ENCODE data around the gene NAV3.

The NAV3 gene

DNA sequence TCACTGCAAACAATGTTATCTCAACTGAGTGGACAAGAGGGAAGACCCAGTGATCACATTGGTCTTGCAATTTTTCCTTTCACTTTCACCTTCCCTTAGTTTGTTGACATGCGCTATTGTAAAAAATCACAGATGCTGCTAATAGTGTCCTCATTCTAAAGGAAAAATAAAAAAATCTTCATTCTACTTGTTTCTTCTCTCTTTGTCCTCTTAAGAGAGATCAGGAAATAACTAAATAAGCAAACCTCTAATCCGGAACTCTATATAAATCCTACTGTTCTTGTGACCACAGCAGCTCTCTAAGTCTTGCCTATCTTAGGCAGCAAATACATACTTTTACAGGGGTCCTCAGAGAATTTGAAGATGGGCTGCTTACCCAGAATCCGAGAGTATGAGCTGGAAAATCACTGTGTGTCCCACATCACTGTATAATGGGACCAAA is 257.7 kb downstream of the NAV3 start:
- no peaks in the 10 kb centered on the region for H3K27me3 ChIP-seq
- H3K4me1 ChIP-seq: no peaks in the 10 kb centered on the region
- intact Hi-C loops (cut with DNase I; ENCODE audit: low total_unique reads): no loop called here
- no peaks in the 10 kb centered on the region for H3K9me3 ChIP-seq
- no peak overlapping the region for H3K27ac ChIP-seq
- DNase-seq: no peak
- TF ChIP-seq, protein P1, sequence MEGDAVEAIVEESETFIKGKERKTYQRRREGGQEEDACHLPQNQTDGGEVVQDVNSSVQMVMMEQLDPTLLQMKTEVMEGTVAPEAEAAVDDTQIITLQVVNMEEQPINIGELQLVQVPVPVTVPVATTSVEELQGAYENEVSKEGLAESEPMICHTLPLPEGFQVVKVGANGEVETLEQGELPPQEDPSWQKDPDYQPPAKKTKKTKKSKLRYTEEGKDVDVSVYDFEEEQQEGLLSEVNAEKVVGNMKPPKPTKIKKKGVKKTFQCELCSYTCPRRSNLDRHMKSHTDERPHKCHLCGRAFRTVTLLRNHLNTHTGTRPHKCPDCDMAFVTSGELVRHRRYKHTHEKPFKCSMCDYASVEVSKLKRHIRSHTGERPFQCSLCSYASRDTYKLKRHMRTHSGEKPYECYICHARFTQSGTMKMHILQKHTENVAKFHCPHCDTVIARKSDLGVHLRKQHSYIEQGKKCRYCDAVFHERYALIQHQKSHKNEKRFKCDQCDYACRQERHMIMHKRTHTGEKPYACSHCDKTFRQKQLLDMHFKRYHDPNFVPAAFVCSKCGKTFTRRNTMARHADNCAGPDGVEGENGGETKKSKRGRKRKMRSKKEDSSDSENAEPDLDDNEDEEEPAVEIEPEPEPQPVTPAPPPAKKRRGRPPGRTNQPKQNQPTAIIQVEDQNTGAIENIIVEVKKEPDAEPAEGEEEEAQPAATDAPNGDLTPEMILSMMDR (IDR thresholded peaks at IDR 0.05): no peak
- H3K36me3 ChIP-seq: no peaks in the 10 kb centered on the region
- no peak overlapping the region for H3K4me3 ChIP-seq

DNA sequence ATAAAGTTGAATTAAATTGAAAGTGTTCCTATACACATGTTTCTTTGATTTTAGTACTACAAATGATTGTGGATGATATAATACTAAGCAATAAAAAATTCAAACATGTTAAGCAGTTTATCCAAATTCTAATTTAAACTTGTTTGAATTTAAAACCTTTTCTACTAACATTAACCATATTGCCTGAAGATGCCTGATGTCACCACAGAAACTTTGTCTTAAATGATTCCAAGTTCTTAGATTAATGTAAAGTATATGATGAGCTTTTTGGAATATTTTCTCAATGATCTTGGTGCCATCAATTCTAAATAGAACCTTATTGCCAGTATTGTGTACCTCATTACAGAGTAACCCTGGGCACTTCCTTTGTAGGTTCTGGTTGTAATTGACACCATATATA is 259.6 kb downstream of the NAV3 start:
- TF ChIP-seq, protein P1 (IDR thresholded peaks at IDR 0.05): no peak

DNA sequence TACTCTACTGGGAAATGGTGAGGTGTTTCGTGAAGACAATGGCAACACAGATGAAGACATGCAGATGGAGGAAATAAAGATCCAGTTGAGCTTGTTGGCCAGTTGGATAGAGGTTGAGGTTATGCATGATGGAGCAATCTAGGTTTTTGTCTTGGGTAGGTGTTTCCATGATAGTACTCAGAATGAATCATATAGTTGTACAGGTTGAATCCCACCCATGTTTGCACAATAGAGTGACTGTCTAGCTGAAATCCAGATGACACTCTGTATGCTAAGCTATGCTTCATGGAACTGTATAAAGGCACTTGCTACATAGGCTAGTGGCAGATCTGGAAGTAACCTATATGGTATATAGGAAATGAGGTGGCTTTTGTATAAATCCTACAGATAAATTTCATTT is 264.9 kb downstream of the NAV3 start:
- Histone ChIP-seq H3K4me3 (no peak overlapping the region), H3K36me3 (no peaks in the 10 kb centered on the region), H3K27me3 (no peaks in the 10 kb centered on the region), H3K27ac (no peak overlapping the region), H3K4me1 (no peaks in the 10 kb centered on the region), H3K9me3 (no peaks in the 10 kb centered on the region)
- intact Hi-C loops (cut with DNase I; ENCODE audit: low total_unique reads): no loop called here
- DNase-seq: no peak
- TF ChIP-seq, protein P1 (IDR thresholded peaks at IDR 0.05): no peak

More for the DNA sequence above, 259.6 kb downstream of the NAV3 start:
- no peak for DNase-seq
- Histone ChIP-seq H3K27me3 (no peaks in the 10 kb centered on the region), H3K27ac (no peak overlapping the region), H3K4me1 (no peaks in the 10 kb centered on the region), H3K36me3 (no peaks in the 10 kb centered on the region), H3K4me3 (no peak overlapping the region), H3K9me3 (no peaks in the 10 kb centered on the region)
- intact Hi-C loops (cut with DNase I; ENCODE audit: low total_unique reads): no loop called here

DNA sequence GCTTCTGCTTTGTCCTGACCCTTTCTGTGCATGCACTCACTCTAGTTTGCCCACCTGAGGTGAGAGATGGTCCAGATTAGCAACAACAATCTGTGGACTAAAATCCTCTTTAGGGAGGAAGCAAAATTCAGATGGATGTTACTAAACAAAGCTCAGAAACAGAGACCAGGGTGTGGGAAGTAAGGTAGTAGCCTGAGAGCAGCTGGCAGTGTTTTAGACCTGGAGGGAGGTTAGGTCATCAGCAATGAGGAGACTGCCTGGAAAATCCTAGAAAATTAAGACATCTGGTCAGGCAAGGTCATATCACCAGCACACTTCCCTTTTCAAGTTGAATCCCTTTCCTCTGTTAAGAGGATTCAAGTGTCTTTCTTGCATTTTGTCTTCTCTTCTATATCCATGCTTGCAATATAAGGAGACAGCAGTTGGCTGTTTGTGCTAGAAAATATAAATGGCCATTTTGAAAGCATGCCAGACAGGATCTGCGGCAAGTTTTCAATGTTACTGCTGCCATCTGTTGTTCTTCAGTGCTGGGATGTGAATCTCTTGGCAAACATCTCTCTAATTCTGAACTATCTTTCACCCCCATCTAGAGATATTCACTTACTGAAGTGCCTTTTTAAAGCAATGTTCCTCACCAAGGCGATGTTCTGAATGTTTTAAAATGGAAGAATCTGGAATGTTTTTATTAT is 266.4 kb downstream of the NAV3 start:
- DNase-seq: no peak
- Histone ChIP-seq H3K27ac (no peak overlapping the region), H3K27me3 (no peaks in the 10 kb centered on the region), H3K4me1 (no peaks in the 10 kb centered on the region), H3K36me3 (no peaks in the 10 kb centered on the region), H3K4me3 (no peak overlapping the region), H3K9me3 (no peaks in the 10 kb centered on the region)
- TF ChIP-seq, protein P1 (IDR thresholded peaks at IDR 0.05): no peak
- intact Hi-C loops (cut with DNase I; ENCODE audit: low total_unique reads): no loop called here

DNA sequence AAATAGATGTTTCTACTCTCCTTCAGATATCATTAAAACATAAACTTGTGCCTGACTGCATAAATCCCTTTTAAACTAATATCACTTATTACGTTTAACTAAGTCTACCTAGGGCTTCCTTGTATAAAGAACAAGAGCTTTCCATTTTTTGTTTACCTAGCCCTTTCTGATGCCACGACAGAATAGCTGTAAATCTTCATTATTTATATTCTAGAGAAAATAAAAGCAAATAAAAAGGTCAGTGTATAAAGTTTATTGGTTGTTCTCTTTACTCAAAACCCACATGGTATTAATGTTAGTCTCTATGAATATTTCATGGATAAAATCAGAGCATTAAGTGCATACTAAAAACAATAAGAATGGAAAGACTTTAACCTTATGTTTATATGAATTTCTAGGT is 269.1 kb downstream of the NAV3 start:
- no peaks in the 10 kb centered on the region for H3K36me3 ChIP-seq
- H3K9me3 ChIP-seq: no peaks in the 10 kb centered on the region
- intact Hi-C loops (cut with DNase I; ENCODE audit: low total_unique reads): no loop called here
- H3K27ac ChIP-seq: no peak overlapping the region
- no peak overlapping the region for H3K4me3 ChIP-seq
- DNase-seq: no peak
- TF ChIP-seq, protein P1 (IDR thresholded peaks at IDR 0.05): no peak
- H3K27me3 ChIP-seq: no peaks in the 10 kb centered on the region
- no peaks in the 10 kb centered on the region for H3K4me1 ChIP-seq
